GM12878 (cell line): Measurements from ENCODE around the gene LRRC55. TPM values are rescaled to one million over a fixed set of nuclear protein-coding genes. Genes with fewer than 3 reads are reported as not detected.

Experiments used
- ATAC-seq: fragments of 200-7000 bp; cut with Tn5 transposase; 3 replicates; pipeline ENCODE4 v1.9.1; 2020; ENCODE audit warnings: mild to moderate bottlenecking, moderate library complexity
- BruUV-seq: library from RNA; stranded (reverse); fragments of 400-500 nt; replicated peaks from 2 replicates; lab custom pipeline; 2021; lab: Mats Ljungman, UMichigan
- CTCF ChIA-PET: fragments of 300-600 bp; sonication (Branson Sonifier 250); formaldehyde crosslinking; extraction: SDS; loops from one replicate; lab custom pipeline; 2021; ENCODE audit warnings: inconsistent platforms; lab: Yijun Ruan, JAX
- POLR2A ChIA-PET: fragments of 350-600 bp; formaldehyde crosslinking; extraction: SDS; loops from one replicate; lab custom pipeline; 2021; ENCODE audit warnings: inconsistent platforms; lab: Charles Lee
- RAD21 ChIA-PET: fragments of 300-600 bp; sonication (Branson Sonifier 250); formaldehyde crosslinking; loops from one replicate; lab custom pipeline; 2023; ENCODE audit warnings: antibody characterized with exemption; ENCODE audit not compliant: unreplicated experiment; lab: Charles Lee
- SMC1A ChIA-PET: fragments of 300-600 bp; sonication (Branson Sonifier 250); formaldehyde crosslinking; loops from one replicate; lab custom pipeline; 2023; ENCODE audit not compliant: unreplicated experiment, uncharacterized antibody; lab: Charles Lee
- DNase-seq: peaks from one replicate; pipeline ENCODE4 v3.0.0-alpha.2; 2011; ENCODE audit warnings: low read depth, low spot score
- FAIRE-seq: peaks from 3 replicates; lab custom pipeline; 2011; peaks lifted over from hg19 to GRCh38; lab: Jason Lieb, UNC
- H2AFZ ChIP-seq: 2 replicates; pipeline ENCODE4 v1.6.0; 2011; ENCODE audit warnings: low read depth, low read length, control low read depth; ENCODE audit not compliant: control insufficient read depth
- H3K27ac ChIP-seq: 2 replicates; pipeline ENCODE4 v1.5.1; 2011; ENCODE audit warnings: control low read depth; ENCODE audit not compliant: control insufficient read depth, insufficient read depth
- H3K27me3 ChIP-seq, 2 experiments: replicated peaks in 1 of 2; 2 replicates each; pipeline versions ENCODE4 v1.6.0 to v1.6.1; 2011; ENCODE audit warnings: low read length in 1 of 2; ENCODE audit not compliant: control insufficient read depth in 2 of 2, insufficient read depth in 2 of 2
- H3K36me3 ChIP-seq, 2 experiments: 2 replicates each; pipeline ENCODE4 v1.5.1; 2011; ENCODE audit warnings: low read length in 1 of 2; ENCODE audit not compliant: control insufficient read depth in 2 of 2, insufficient read depth in 2 of 2
- H3K4me1 ChIP-seq: 2 replicates; pipeline ENCODE4 v1.6.1; 2011; ENCODE audit warnings: mild to moderate bottlenecking, low read length, moderate library complexity, mixed read lengths; ENCODE audit not compliant: control insufficient read depth, insufficient read depth
- H3K4me2 ChIP-seq: 2 replicates; pipeline ENCODE4 v1.6.0; 2011; ENCODE audit warnings: control low read depth; ENCODE audit not compliant: control insufficient read depth, insufficient read depth
- H3K4me3 ChIP-seq: fragments of 200-600 bp; sonication (generic); 2 replicates; pipeline ENCODE4 v1.5.1; 2016
- H3K79me2 ChIP-seq: 2 replicates; pipeline ENCODE4 v1.6.0; 2011; ENCODE audit warnings: low read length; ENCODE audit not compliant: control insufficient read depth, insufficient read depth
- H3K9ac ChIP-seq: 2 replicates; pipeline ENCODE4 v1.8.0; 2011; ENCODE audit warnings: low read length, control low read depth, mixed read lengths; ENCODE audit not compliant: control insufficient read depth, insufficient read depth
- H3K9me3 ChIP-seq: replicated peaks from 3 replicates; pipeline ENCODE4 v1.5.1; 2011; ENCODE audit warnings: mild to moderate bottlenecking, low read length; ENCODE audit not compliant: control insufficient read depth, insufficient read depth
- H4K20me1 ChIP-seq: 2 replicates; pipeline ENCODE4 v1.6.0; 2011; ENCODE audit not compliant: control insufficient read depth, insufficient read depth
- CEBPB ChIP-seq, 2 experiments: fragments of 150-350 bp in 1 of 2; IDR thresholded peaks; 2 replicates each; pipeline ENCODE4 v1.6.1; 2012 to 2014; ENCODE audit warnings: low read depth in 2 of 2, low read length in 2 of 2, borderline replicate concordance in 1 of 2, inconsistent platforms in 1 of 2
- ETV6 ChIP-seq, 2 experiments: fragments of 450-650 bp in 1 of 2; IDR thresholded peaks in 1 of 2; conservative IDR thresholded peaks in 1 of 2; 2 replicates each; pipeline ENCODE4 v1.6.1; 2014; ENCODE audit warnings: antibody characterized with exemption in 1 of 2, borderline replicate concordance in 1 of 2, low read depth in 1 of 2, mild to moderate bottlenecking in 1 of 2, moderate library complexity in 1 of 2
- FOXM1 ChIP-seq: IDR thresholded peaks from 2 replicates; pipeline ENCODE4 v1.6.1; 2012; ENCODE audit warnings: low read depth, mild to moderate bottlenecking, inconsistent platforms, low read length, moderate library complexity
- IKZF2 ChIP-seq, 2 experiments: fragments of 450-650 bp; IDR thresholded peaks; 2 replicates each; pipeline ENCODE4 v1.6.1; 2017; ENCODE audit warnings: mild to moderate bottlenecking in 2 of 2, moderate library complexity in 2 of 2
- RAD21 ChIP-seq: IDR thresholded peaks from 2 replicates; pipeline ENCODE4 v1.6.1; 2011; ENCODE audit warnings: mild to moderate bottlenecking, low read depth, low read length, moderate library complexity; ENCODE audit not compliant: insufficient read depth
- REST ChIP-seq: IDR thresholded peaks from 2 replicates; pipeline ENCODE4 v1.6.1; 2012; ENCODE audit warnings: mild to moderate bottlenecking, low read depth, low read length
- RUNX3 ChIP-seq: IDR thresholded peaks from 2 replicates; pipeline ENCODE4 v1.6.1; 2012; ENCODE audit warnings: low read length, inconsistent platforms
- SIX5 ChIP-seq: IDR thresholded peaks from 2 replicates; pipeline ENCODE4 v1.6.1; 2011; ENCODE audit warnings: mild to moderate bottlenecking, low read depth, low read length, moderate library complexity; ENCODE audit not compliant: severe bottlenecking
- SMAD5 ChIP-seq: IDR thresholded peaks from 2 replicates; pipeline ENCODE4 v1.6.1; 2016; ENCODE audit warnings: antibody characterized with exemption, low read depth
- WGBS: methylation state at CpG from one replicate; pipeline ENCODE4 v1.1.6; 2016; ENCODE audit warnings: low lambda C conversion rate; ENCODE audit not compliant: insufficient replicate concordance, insufficient coverage; ENCODE audit errors: missing lambda C conversion rate; 5-methylcytosine and 5-hydroxymethylcytosine counted together
- in situ Hi-C: fragments of 300-500 bp; cut with MboI; formaldehyde crosslinking; loops from 9 replicates; pipeline ENCODE4 v1.14.3; 2018; ENCODE audit warnings: mixed read lengths
- intact Hi-C: fragments of 100-400 bp; cut with micrococcal nuclease; formaldehyde crosslinking; loops from one replicate; pipeline ENCODE4 v1.14.2; 2022; ENCODE audit not compliant: unreplicated experiment
- polyA plus RNA-seq, 11 experiments: library from polyadenylated mRNA; depleted of rRNA in 4 of 11; unstranded in 6 of 11; stranded (reverse) in 5 of 11; fragments of >200 nt; fragmentation: Nextera tagmentation in 4 of 11; fragmentation: Illumina TruSeq in 1 of 11; extraction: Ambion mirVana in 4 of 11; extraction: Trizol in 1 of 11; gene quantifications; 1 replicate in 1 of 11; 2 replicates in 10 of 11; pipeline versions ENCODE4 v1.2.1 to v1.2.3, GENCODE V29; 2011 to 2016; ENCODE audit warnings: inconsistent platforms in 2 of 11, missing spikeins in 2 of 11, low read depth in 1 of 11
- total RNA-seq, 4 experiments: library from RNA; depleted of rRNA in 3 of 4; stranded (reverse); fragments of >200 nt in 3 of 4; fragmentation: Illumina TruSeq in 1 of 4; extraction: Trizol in 1 of 4; gene quantifications; 2 replicates each; pipeline versions ENCODE4 v1.2.1 to v1.2.3, GENCODE V29; 2013 to 2021

The LRRC55 gene
- total and polyA plus RNA-seq, 10 of the 15 experiments (the other 5 are each of a cell fraction or from before 2014, with no cell fraction given): 0.01 to 0.04 TPM; not detected in 8

- intact Hi-C loops: no loop called here
- Histone ChIP-seq H3K27me3 (peaks cover 0 to 2% of the 10 kb centered on the region in 2 experiments; a peak in 2 of 4 replicates), H3K27ac (no peak overlapping the region), H3K9me3 (no peaks in the 10 kb centered on the region), H2AFZ (no peak overlapping the region), H3K36me3 (no peaks in the 10 kb centered on the region), H3K79me2 (no peaks in the 10 kb centered on the region), H3K9ac (no peak overlapping the region), H3K4me1 (no peaks in the 10 kb centered on the region), H3K4me3 (no peak overlapping the region), H3K4me2 (no peak overlapping the region), H4K20me1 (no peaks in the 10 kb centered on the region)
- FAIRE-seq (no peak), DNase-seq (no peak), ATAC-seq (no peak)
- in situ Hi-C loops: no loop called here
- 0% methylated on average over 1 of the region's 1 CpG for WGBS
- BruUV-seq: no TSS peak
- POLR2A ChIA-PET: no interaction called here
- no peak for TF ChIP-seq RUNX3
- no peak for TF ChIP-seq FOXM1
- TF ChIP-seq IKZF2 (IDR thresholded peaks at IDR 0.05): no peak
- TF ChIP-seq RAD21: no peak
- TF ChIP-seq CEBPB (IDR thresholded peaks at IDR 0.05; ENCODE audit: borderline replicate concordance in 1 of 2, low read depth in 2 of 2, low read length in 2 of 2): no peak
- no peak for TF ChIP-seq REST
- no peak for TF ChIP-seq SMAD5
- TF ChIP-seq SIX5: no peak
- no peak for TF ChIP-seq ETV6 (conservative IDR thresholded peaks at IDR 0.05 in 1 of 2, IDR thresholded peaks at IDR 0.05 in 1 of 2; ENCODE audit: borderline replicate concordance in 1 of 2, low read depth in 1 of 2)
- CTCF ChIA-PET: interaction anchor here (0.7 to 3.1 kb wide), 3 partner anchors 9 to 14 kb away, joined by 3 to 22 read pairs (median 4); no protein-coding TSS in a partner anchor
- SMC1A ChIA-PET: interaction anchor here (0.6 to 2.9 kb wide), 3 partner anchors 10 to 396 kb away, joined by 3 to 8 read pairs (median 3); no protein-coding TSS in a partner anchor
- RAD21 ChIA-PET: interaction anchor here (1.5 kb wide), 1 partner anchor 10 kb away, joined by 3 read pairs; no protein-coding TSS in a partner anchor
Measured at GRCh38 chr11:57239348-57239747, 57.6 kb downstream of the LRRC55 start.
